HK-2 (cell line): ENCODE results near the gene NRXN3.

ENCODE experiments used
- DNase-seq: peaks from one replicate; pipeline ENCODE4 v3.0.0-alpha.2; 2018; ENCODE audit not compliant: unreplicated experiment

NRXN3 gene

DNA sequence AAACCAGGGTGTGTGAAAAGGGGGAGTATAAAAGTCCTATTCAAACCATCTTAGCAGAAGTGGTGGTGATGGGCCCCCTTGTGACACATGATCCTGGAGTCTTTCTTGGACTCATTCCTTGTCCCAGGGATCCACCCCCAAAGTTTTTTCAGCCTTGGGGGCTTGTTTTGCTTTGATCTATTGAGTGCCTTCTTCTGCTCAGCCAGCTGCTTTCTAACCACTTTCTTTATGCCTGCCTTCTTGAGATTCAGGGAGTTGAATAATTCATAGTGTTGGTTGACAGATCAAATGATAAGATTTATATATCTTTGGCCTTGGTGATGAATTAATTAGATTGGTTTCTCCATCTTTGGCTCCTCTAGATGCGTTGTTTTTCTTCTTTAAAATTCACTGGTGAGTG lies 1114.4 kb downstream of the NRXN3 start:
- no peak for DNase-seq

DNA sequence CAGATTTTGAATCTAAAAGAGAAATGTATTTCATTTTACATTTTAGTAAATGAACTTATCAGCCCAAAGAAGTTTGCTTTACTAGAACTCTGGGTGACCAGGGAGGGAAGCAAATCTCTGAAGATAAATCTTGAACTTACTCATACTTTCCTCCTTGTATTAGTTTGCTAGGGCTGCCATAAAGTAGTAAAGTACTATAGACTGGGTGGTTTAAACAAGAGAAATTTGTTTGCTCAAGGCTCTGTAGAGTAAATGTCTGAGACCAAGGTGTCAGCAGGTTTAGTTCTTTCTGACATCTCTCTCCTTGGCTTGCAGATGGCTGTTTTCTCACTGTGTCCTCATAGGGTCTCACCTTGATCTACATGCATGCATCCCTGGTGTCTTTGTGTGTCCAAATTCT lies 1115.1 kb downstream of the NRXN3 start:
- DNase-seq, result no peak

DNA sequence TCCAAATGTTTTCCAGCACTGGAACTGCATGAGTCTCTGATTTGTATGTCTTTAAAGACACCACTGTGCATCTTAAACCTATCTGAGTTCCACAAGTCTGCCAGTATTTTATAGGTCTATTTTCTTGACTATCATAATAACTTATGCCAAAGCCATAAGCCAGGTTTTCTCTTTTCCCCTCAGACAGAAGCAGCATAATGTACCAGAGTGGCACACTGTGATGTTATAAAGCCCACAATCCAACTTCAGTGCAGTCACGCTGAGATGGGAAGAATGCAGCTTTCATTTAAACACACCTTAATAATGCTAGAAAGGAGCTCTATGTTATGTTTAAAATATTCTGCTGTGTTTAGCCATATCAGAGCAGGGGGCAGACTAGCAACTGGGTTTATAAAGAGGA lies 1117.8 kb downstream of the NRXN3 start:
- DNase-seq, result no peak

DNA sequence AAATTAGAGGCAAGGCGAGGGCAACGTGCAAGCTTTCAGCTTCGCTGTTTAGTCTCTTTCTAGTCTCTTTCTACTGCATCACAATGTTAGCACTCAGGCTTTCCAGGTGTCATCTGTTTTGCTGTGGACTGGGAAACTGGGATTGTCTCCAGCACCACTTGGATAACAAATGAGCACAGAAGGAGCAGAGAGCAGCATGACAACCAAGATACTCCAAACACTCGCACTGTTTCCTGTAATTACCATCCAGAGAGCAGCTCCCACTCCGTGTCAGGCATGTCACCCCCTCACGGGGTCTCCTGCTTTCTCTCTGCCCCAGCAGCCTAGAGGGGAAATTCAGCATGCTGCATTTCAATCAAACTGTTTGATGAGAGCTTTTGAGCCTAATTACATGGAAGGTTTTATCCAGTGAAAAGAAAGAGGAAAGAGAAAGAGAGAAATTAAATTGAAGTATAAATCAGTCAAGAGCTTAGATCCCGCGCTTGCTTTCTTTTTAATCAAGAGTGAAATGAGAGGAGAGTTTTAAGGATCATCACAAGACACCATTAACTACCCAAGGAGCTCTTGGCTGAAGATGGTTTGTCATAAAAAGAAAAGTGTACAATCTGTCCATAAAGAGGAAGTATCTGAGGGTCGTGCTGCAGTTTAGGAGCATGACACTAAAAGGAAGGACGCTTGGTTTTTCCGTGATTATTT lies 1123.5 kb downstream of the NRXN3 start:
- no peak for DNase-seq

DNA sequence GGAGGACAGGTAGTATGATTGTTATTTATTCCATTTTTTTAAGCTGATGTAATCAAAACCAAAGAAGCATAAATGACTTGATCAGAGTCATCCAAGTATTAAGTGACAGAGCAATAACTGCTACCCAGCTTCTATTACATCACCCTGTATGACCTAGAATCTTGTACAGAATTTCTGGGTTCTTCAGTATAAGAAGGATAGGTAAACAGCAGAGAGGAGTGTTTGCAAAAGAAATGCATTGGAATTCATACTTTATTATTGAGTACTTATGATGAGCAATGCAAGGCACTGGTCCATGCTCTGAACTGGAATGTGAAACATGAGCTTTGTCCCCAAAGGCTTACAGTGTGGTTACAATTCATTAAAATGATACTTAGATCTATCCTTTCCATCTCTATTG lies 1124.3 kb downstream of the NRXN3 start:
- DNase-seq, result no peak

DNA sequence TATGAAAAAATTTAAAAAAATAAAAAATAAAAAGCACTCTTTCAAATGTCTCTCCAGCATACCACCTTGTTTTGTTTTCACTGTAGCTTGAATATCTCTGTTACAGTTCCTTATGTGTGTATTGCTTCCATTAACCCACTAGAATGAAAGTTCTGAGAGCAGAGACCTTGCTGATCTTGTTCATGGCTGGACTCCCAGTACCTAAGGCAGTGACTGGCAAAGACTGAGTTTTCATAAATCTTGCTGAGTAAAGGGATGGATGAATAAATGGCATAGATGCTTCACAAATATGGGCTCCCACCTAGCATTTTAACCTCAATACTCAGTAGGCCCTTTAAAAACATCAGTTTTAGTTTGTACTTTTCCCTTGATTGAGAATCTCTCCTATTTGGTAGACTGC lies 1125.2 kb downstream of the NRXN3 start:
- DNase-seq, result no peak

DNA sequence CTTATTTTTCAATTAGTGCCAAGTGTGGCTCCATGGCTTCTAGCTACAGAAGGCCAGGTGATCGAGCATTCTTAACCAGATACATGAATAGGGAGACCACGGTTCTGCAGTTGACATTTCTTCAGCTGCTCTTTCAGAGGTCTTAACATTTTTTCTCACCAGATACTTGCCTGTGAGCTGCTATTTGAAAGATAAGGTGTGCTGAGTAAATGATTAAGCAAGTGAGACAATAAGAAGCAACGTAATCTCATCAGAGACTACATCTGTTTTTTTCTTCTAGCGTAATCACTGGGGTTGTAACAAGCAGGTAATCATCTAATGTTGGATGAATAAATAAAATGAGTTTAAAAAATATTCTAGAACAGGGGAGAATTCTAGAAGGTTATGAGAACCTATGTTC lies 1128.2 kb downstream of the NRXN3 start:
- DNase-seq, result no peak

DNA sequence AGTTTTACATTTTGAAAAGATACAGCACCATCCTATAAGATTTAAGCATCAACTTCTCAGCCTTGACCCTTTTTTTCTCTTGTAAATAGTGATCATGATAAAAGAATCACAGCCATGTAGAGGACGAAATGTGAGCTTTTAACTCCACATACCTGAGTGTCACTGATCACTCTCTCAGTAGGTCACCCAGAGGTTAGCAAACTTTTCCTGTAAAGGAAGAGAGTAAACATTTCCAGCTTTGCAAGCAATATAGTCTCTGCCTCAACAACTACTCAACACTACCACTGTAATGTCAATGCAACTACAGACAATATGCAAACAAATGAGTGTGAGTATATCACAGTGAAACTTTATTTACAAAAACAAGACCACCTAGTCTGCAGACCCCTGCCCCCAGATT lies 1129.0 kb downstream of the NRXN3 start:
- DNase-seq, result no peak

DNA sequence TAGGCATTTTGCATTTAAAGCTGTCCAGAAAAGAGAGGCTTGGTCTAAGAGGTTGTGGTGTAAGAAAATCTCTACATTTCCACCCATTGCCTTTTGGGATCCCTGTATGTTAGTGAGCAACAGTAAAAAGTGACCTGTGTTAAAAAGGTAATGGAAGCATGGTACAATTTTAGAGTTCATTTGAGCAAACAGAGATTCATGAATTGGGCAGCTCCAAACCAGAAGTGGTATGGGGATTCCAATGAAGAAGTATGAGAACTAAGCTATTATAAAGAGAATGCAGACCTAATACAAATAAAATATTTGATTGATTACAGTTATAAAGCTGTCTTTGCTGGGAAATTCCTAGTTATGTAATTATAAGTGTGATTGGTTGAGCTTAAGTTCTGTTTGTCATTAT lies 1134.1 kb downstream of the NRXN3 start:
- no peak for DNase-seq

DNA sequence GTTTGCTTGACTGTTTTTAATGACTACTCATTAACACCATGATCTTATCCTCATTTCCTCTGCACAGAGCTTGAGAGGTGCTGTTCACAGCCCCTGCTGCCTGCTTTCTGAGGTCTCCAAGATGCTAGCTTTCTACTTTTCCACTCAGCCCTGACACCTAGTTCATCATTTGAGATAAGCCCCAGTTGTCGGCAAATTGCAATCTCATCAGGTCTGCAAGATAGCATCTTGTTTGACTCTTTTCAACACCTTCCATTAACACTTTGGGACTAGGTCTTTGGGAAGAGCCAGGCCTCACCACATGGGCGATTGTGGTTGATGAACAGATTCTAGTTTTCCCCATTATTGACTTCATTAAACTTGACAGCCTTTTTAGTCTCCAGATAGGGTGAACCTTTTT lies 1136.4 kb downstream of the NRXN3 start:
- no peak for DNase-seq

DNA sequence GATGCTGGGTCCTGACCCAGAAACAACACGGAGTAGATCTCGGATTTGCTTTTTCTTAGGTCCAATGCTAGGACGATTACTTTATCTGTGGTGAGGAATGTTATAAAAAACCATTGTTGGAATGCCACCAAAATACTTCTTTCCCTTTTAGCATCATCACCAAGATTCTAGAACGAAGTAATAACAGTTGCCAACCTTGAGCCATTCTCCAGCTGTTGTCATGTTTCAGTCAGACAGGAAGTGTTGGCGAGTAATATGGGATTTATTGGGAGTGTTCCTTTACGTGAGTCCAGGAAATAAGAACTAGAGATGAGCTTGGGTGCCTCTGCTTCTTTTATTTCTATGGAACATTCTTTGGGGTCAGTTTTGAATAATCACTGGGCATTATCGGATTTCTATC lies 1148.2 kb downstream of the NRXN3 start:
- no peak for DNase-seq

DNA sequence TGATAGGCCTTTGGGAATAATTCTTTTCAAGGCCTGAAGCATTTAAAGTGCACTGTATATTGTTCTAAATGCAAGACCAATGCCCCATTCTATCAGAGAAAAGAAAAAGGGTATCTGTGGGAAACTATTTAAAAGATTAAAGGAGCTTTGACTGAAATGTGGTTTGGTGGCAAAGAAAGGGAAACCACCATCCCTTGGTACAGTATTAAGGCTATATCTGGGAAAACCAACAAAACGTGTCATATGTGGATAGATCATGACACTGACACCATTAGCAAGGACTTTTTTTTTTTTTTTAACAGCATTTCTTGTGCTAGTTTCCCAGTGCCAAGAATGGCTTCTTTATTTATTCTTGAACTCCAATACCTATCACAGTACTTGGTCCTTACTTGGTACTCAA lies 1150.4 kb downstream of the NRXN3 start:
- no peak for DNase-seq

DNA sequence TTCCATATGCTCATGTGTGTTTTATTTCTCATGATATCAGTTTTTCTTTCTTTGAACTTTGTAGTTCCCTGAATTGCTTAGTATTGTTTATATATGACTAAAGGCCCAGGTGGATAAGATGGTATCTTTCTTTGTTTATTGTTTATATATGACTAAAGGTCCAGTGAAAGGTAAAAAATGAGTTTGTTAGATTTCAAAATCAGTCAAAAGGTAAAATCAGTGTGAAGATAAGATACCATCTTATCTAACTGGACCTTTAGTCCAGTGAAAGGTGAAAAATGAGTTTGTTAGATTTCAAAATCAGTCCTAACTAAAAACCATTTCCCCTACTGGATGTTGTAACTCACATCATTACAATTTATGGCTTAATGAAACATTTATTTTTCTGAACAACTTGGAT lies 1150.9 kb downstream of the NRXN3 start:
- no peak for DNase-seq

DNA sequence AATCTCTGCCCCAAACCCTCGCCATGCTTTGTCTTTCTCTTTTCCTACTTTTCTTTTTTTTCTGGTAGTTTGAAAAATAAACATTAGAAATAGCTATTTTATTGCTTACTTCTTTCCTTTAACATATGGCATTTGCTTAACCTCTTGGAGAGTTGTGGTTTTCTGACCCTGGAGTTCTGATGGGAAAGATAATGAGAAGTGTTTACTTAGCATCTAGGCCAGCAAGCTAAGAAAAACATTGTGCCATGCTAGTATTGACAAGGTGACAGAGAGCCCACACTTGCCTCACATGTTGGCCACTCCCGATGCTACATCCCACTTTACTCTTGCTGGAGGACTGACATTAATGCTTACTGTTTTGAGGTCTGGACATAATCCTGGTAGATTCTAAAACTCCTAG lies 1154.9 kb downstream of the NRXN3 start:
- no peak for DNase-seq

DNA sequence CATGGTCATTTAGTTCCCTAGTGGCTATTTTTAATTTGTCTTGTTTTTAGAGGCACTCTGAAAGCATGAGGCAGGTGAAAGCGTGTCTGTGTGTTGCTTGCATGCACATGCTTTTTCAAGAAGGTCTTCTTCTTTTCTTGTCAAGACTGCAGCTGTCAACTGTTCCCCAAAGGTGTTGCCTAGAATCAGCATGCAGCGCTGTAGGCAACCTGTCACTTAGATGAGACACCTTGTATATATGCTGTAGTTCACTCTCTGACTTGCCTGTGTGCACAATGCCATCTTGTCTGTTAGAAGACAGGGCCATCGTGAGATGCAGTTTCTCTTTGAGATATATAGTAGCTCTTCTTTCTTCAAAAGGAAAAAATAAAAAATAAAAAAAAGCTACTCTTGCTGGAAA lies 1155.4 kb downstream of the NRXN3 start:
- no peak for DNase-seq

DNA sequence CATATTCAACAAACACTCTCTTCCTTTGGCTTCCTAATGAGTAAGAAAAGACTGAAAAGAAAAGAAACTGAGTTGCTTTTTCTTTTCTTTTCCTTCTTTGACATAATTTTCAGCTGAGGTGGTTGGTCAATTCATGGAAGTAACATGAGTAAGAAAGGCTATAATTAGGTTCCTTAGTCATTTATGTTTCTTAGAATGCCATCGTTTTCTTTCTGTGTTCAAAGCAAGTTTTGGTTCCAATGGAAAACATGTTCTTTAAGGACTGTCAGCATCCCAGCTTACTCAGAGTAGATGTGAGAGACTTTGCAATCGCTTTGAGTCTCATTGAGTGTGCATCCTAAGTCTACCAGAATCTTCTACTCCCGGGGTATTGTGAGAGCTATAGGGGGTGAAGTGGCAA lies 1158.7 kb downstream of the NRXN3 start:
- DNase-seq, result no peak

DNA sequence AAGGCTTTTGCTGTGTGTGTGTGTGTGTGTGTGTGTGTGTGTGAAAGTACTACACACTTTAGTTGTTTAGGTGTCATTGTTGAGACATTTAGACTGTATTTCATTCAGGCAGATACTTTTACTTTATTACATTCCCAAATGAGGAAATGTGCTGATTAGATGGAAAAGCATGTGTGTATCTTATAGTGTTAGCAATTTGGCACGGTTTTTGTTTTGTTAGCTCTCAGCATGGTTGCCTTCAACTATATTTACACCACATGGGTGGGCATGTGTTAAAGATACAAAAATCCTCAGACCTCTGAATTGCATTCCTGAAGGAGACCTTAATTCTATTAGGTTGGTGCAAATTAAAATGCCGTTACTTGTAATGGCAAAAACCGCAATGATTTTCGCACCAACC lies 1161.7 kb downstream of the NRXN3 start:
- DNase-seq, result no peak

DNA sequence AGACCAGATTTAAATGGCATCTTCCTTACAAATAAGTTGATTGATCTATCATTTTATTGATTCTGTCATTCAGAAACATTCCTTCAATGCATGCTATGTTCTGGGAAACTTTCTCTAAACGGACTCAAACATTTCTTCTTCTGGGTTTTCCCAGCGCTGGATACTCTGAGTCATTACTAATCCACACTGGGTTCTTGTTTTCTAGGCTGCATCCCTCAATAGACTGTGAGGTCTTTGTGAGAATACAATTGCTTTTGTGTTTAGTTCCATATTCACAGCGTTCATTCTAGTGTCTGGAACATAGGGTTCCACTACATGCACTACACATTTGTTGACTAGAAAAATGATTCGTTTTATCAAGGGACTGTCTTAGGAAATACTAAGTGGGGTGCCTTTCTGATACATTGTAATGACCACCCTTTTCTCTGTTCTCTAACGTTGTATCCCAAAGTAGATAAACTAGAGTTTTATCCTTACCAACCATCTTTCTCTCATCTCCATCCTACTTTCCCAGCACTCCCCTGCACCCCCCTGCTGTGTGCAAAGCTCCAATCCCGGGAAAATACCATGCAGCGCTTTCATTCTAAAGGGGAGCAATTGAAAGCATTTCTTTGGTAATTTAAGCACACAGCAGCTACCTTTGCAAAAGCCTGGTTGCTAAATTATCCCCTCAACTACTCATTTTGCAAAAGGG lies 1162.5 kb downstream of the NRXN3 start:
- DNase-seq, result no peak

DNA sequence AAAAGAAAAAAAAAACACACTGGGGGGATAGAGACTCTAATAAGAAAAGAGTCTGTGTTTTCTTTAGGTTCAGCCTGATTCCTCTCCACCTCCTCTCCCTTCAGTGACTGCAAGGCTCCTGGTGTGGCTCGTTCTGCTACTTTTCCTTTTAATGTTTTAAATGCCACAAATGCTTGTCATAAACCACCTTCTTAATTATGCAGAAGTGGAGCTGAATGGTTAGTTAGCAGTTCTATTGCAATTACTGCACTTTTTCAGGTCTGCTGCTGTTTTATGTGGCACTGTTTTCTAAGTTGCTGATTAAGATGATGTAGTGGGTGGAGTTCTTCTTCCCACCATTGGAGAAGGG lies 1163.0 kb downstream of the NRXN3 start:
- no peak for DNase-seq

DNA sequence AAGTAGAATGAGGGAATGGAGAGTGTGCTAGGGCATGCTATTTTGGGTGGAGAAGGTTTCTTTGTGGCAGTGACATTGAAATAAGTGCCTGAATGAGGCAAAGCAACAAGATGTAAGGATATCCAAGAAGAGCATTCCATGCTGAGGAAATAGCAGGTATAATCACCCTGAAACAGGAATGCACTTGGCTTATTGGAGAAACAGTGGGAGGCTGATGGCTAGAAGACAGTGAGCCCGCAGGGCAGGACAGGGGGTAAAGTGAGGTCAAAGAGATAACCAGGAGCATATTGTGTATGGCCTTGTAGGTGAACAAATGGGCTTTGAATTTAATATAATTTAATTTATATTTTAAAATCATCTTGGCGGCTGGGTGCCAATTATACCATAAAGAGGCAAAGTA lies 1164.1 kb downstream of the NRXN3 start:
- no peak for DNase-seq

DNA sequence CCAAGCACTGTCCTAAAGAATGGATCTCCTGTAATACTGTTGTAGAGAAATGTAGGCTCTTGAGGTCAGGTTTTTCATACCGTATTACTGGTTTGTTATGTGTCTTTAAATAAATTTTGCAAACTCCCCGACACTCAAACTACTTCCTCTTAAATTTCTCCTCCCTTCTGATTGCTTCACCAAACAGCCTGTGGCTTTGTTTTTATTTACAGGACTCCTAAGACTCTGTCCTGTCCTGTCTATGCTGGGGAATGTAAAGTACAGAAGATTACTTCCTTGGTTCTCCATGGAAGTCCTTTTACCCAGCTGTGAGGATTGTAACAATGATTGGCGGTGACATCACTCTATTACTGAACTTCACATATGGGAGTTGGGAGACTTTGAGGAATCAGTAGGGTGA lies 1167.6 kb downstream of the NRXN3 start:
- DNase-seq, result no peak

DNA sequence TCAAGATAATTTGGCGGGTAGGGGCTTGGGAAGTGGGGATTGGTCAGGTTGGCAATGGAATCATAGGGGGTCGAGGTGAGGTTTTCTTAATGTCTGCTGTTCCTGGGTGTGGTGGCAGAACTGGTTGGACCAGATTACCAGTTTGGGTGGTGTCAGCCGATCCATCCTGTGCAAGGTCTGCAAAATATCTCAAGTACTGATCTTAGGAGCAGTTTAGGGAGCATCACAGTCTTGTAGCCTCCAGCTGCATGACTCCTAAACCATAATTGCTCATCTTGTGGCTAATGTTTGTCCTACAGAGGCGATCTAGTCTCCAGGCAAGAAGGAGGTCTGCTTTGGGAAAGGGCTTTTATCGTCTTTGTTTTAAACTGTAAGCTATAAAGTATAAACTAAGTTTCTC lies 1172.8 kb downstream of the NRXN3 start:
- no peak for DNase-seq

DNA sequence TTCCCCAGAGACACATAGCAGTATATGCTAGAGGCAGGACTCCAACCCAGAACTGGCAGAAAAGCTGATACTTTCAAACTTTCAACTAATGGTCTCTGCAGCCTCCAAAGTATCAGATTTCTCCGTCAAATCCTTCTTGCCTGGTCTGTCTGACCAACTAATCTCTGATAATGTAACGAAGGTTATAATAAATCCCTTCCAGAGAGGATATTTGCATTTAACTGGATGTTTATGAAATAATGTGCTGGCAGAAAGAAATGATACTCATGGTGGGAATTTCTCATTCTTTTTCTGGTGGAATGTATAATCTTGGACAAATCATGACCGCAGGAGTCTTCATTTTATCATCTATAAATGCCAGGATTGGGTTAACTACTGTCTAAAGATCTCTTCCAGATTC lies 1180.8 kb downstream of the NRXN3 start:
- DNase-seq, result no peak

DNA sequence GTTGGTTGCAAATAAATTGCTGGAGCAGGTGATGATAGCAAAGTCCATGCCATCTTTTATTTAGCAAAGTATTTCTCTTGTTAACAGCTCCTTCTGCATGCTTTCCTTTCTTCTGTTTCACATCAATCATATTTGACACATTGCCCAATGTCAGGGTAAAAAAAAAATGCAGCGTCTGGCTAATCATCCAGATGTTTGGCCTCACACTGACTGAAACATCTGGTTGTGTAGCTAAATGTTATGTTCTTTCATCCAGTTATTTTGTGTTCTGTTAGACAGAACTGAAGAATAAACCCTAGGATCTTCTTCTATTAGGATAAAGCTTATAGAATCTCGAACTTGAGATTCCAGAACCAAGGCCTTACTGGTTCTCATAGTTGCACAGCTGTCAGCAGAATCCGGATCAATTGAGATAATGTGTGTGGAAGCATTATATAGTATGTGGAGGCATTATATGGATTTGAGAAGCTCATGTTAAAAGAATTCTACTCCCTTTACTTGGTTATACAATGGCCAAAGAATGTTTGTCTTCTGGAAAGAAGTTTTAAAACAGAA lies 1182.0 kb downstream of the NRXN3 start:
- DNase-seq, result no peak
